Esophagus mucosa (tissue), 1 donor: ENCODE data around the gene KIF26B. TPM values are rescaled to one million over a fixed set of nuclear protein-coding genes. Genes with fewer than 3 reads are reported as not detected.
"Not testable (repeated sequence)": the region's sequence is repeated elsewhere in the genome, so short reads cannot be mapped to it uniquely, and the experiment has no call there.

Experiments
- ATAC-seq: fragments of 200-7000 bp; cut with Tn5 transposase; one replicate; pipeline ENCODE4 v1.9.1; 2020
- total RNA-seq: library from RNA; stranded (reverse); gene quantifications from one replicate; pipeline ENCODE4 v1.2.4, GENCODE V29; 2023
- donor health status: DM: yes; HTN: yes; CAD: no.

KIF26B gene
- 0.56 TPM for total RNA-seq

DNA sequence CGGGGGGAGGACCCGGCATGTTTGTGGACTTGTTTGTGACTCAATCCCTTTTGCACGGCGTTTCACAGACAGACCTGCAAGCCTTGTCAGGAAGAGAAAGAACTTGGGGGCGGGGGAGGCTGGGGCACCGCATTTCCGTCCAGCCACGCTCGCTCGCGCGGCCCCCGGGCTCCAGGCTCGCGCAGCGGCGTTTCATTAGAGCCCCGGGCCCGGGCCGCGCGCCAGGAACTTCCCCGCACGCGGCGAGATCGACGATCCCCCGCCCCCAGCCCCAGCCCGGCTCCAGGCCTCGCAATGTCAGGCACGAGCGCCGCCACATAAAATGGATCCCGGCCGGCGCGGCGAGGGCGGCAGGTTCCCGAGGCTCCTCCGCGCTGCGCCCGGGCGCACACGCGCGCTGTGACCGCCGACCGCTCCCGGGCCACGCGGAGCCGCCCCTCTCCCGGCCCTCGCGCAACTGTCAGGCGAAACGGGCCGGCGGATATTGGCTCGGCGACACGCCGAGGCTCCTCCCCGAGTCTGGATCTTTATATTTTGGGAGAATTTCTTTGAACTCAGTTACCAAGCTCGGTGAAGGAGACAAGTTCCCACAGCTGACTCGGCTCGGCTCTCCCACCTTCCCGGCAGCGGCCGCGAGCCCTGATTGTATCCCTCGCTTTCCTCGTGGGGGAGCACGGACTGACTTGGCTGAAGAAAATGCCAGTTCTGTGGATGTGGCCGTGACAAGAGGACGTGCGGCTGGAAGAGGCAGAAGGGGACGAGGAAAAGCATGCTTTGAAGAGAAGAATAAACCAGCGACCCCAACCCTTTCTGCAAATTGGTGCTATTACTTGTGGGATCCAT, at the start of gene KIF26B:
TSS of gene KIF26B (plus strand) at position 557 of the 843 bp plus-strand sequence. CDS start 440 bp downstream, outside the sequence.
- peak; percentile 19 for ATAC-seq

- ATAC-seq, result no peak
These were observed 49.7 kb upstream of the KIF26B start for GRCh38 chr1:245105042-245105441.

GRCh38 chr1:245105815-245106410, 48.9 kb upstream of the KIF26B start:
- no peak for ATAC-seq

DNA sequence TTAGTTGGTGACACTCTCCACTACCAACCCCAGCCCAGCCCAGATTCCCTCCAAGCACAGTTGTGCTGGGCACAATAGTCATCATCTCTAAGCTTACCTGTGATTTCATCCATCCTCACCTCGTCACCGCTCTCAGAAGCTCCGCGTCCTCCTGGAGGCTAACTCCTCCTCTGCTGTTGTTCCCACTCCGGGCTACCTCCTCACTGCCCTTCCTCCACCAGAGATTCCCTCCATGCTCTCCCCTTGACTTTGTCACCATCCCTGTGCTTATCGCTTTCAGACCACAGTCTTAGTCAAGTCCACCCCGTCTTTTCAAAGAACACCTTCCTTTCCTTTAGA, 47.0 kb upstream of the KIF26B start:
- no peak for ATAC-seq

DNA sequence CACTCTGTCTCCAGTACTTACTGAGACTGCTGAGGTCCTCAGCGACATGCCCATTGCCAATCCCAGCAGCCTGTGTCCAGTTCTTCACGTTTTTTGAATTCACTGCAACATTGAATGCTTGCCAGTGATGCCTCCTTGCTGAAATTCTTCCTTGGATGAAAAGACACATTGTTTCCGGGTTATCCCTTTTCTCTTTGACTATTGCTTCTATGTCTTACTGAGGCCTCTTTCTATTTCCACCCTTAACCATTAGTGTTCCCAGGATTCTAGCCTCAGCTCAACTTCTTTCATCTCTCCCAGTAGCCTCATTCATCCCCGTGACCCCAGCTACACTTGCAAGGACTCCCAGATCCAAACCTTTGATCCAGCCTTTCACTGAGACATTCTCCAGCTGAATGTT, 46.5 kb upstream of the KIF26B start:
- no peak for ATAC-seq

GRCh38 chr1:245108909-245109308, 45.9 kb upstream of the KIF26B start:
- peak; percentile 86 for ATAC-seq

- ATAC-seq, result no peak
These were observed 44.4 kb upstream of the KIF26B start for GRCh38 chr1:245110406-245110805.

- no peak for ATAC-seq
These were observed 43.7 kb upstream of the KIF26B start for GRCh38 chr1:245111073-245111472.

DNA sequence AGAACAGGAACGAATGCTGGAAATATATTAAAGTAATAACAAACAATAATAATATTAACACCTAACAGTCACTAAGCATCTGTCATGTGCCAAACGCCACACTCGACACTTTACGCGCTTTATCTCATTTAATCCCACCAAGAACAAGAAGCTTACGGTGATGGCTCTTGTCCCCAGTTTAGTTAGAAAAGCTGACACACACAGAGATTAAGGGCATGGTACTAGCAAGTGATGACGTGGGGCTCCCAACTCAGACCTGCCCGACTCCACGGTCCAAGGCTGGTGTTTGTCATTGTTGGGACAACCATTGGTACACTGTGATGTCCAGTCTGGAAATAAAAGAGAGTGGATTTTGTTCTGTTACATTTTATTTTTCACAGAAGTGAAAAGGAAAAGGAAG, 41.1 kb upstream of the KIF26B start:
- no peak for ATAC-seq

DNA sequence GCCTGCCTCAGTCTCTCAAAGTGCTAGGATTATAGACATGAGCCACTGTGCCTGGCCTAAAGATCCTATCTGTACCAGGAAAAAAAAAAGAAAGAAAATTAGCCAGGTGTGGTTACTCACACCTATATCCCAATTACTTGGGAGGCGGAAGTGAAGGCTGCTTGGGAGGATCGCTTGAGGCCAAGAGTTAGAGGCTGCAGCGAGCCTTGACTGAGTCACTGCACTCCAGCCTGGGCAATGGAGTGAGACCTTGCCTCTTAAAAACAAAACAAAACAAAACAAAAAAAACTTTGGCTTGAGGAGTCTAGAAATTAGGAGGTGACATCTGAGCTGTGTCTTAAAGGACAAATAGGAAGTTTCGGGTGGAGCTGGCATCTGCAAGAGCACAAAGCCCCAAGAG, 38.7 kb upstream of the KIF26B start:
- ATAC-seq, result no peak

- ATAC-seq, result no peak
These were observed 38.0 kb upstream of the KIF26B start for GRCh38 chr1:245116751-245117150.

- no peak for ATAC-seq
These were observed 36.7 kb upstream of the KIF26B start for GRCh38 chr1:245118066-245118465.

GRCh38 chr1:245118806-245119205, 36.0 kb upstream of the KIF26B start:
- no peak for ATAC-seq

DNA sequence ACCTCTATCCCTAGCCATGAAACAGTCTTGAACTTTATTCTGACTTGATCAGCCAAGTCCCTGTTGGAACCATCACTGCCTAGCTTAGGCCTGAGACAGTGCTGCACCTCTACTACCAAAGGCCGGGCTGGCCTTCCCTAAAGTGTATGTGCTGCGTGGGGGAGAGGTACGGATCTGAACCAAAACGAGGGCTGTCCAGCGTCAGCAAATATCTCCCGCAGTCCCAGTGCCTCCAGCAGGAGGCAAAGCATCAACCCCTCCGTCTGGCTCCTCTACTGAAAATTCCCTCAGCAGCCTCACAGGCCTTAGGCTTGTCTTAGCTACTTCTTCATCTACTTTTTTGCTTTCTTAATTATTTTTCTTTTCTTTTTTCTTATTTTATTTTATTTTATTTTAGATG, 33.3 kb upstream of the KIF26B start:
- ATAC-seq, result no peak

DNA sequence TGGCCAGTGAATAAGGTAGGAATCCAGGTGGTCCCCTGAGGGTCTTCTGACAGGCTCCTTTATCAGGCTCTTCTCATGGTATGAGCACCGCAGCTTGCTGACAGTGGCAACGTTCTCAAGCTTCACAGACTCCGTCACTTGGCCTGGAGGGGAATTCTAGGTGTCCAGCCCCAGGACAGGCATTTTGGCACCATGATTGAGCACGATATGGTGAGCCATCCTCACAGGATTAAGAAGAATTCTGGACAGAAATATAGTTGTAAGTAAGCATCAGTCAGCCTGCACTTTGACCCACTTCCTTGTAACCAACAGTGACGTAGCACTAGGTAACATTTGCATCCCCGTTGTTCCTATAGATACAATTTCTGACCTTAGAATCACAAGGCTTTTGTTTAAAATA, 30.5 kb upstream of the KIF26B start:
- no peak for ATAC-seq

DNA sequence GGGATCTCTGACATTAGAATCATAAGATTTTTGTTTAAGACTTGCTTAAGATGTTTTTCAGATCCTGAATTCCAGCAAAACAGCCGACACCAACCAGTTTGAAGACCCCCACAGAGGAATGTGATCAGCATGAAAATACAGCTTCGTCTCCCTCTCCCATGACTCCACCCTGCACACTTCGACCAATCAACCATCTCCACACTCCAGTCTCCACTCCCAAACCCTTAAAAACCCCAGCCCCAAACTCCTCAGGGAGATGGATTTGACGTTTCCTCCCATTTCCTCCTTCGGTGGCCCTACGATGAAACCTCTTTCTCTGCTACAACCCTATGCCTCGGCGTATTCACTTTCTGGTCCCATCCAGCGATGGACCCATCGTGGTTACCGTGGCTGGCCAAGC, 30.1 kb upstream of the KIF26B start:
- no peak for ATAC-seq

- no peak for ATAC-seq
These were observed 28.3 kb upstream of the KIF26B start for GRCh38 chr1:245126530-245126929.

- no peak for ATAC-seq
These were observed 26.2 kb upstream of the KIF26B start for GRCh38 chr1:245128381-245129101.

DNA sequence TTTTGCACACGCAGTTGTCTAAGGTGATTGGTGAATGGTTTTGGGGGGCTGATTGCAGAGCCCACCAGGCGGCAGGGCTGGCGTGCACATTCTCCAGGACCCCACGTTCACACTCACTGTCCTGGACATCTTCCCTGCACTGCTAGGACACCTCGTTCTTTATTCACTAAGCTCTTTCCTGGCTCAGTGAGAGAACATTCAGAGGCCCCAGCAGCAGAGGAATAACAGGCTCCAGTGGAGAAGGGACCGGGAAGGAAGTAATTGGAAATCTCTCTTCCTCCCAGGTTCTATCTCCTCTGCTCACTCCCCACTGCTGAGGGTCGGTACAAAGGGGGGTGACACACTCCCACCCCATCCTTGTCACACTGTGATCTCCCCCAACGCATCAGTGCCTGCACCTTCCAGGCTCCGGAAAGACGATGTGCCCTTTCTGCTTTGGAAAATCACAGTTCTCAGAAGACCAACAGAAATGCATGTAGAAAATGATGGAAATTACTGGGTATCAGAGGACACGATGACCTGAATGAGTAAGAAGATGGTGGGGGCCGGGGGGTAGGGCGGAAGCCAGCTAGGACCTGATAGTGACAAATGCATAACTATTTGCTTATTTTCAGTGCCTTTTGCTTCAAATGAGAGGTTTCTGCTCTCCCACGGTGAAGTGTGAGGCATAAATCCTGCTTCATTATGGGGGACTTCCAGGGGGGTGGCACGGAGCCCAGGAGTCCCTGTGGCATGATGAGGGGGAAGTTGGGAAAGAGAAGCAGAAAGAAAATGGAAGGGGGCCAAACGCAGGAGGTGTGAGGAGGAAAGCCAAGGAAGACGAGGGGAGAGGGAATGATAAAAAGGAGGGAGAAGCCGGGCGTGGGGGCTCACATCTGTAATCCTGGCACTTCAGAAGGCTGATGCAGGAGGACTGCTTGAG, 25.2 kb upstream of the KIF26B start:
- ATAC-seq, result no peak

- ATAC-seq, result not testable (repeated sequence)
These were observed 24.3 kb upstream of the KIF26B start for GRCh38 chr1:245130281-245131025.

DNA sequence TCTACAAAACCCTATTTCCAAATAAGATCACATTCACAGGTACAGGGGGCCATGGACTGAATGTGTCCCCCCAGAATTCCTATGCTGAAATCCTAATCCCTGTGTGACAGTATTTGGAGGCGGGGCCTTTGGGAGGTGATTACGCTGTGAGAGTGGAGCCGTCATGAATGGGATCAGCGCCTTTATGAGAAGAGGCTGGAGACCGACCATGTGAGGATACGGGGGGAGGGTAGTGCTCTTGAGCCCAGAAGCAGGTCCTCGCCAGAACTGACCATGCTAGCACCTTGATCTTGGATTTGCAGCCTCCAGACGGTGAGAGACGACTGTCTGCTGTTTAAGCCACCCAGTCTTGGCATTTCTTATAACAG, 23.8 kb upstream of the KIF26B start:
- ATAC-seq, result no peak

- ATAC-seq, result no peak
These were observed 22.0 kb upstream of the KIF26B start for GRCh38 chr1:245132771-245133170.
